Neuronal stem cell (in vitro differentiated cells): ENCODE measurements around the gene TMEM91.

Source experiments
- DNase-seq: peaks from one replicate; pipeline ENCODE4 v3.0.0-alpha.2; 2013; ENCODE audit warnings: low spot score
- H2AFZ ChIP-seq: one replicate; pipeline ENCODE4 v1.6.1; 2013; ENCODE audit warnings: mild to moderate bottlenecking, low read length, inconsistent platforms
- H2AK5ac ChIP-seq: 2 replicates; pipeline ENCODE4 v1.6.1; 2013; ENCODE audit warnings: low read depth, mild to moderate bottlenecking, inconsistent platforms, low read length, moderate library complexity, mixed read lengths
- H2BK120ac ChIP-seq: 2 replicates; pipeline ENCODE4 v1.6.1; 2013; ENCODE audit warnings: low read depth, mild to moderate bottlenecking, inconsistent platforms, low read length, moderate library complexity, mixed read lengths
- H2BK12ac ChIP-seq: one replicate; pipeline ENCODE4 v1.6.1; 2013; ENCODE audit warnings: low read length, inconsistent platforms
- H2BK15ac ChIP-seq: 2 replicates; pipeline ENCODE4 v1.6.1; 2013; ENCODE audit warnings: mild to moderate bottlenecking, low read length, inconsistent platforms, mixed read lengths
- H2BK5ac ChIP-seq: one replicate; pipeline ENCODE4 v1.6.1; 2013; ENCODE audit warnings: inconsistent platforms, mild to moderate bottlenecking, low read length, moderate library complexity
- H3K14ac ChIP-seq: one replicate; pipeline ENCODE4 v1.6.1; 2013; ENCODE audit warnings: low read length, inconsistent platforms
- H3K18ac ChIP-seq: 2 replicates; pipeline ENCODE4 v1.6.1; 2013; ENCODE audit warnings: low read length, inconsistent platforms
- H3K23ac ChIP-seq: 2 replicates; pipeline ENCODE4 v1.6.1; 2013; ENCODE audit warnings: low read depth, mild to moderate bottlenecking, mixed read lengths, low read length, inconsistent platforms; ENCODE audit not compliant: poor library complexity
- H3K27ac ChIP-seq: replicated peaks from 3 replicates; pipeline ENCODE4 v1.5.1; 2013; ENCODE audit warnings: low read length, inconsistent platforms
- H3K27me3 ChIP-seq, 3 experiments: 2 replicates each; pipeline ENCODE4 v1.6.1; 2013; ENCODE audit warnings: low read length in 3 of 3, mild to moderate bottlenecking in 2 of 3, inconsistent platforms in 1 of 3, low read depth in 1 of 3, mixed read lengths in 1 of 3, moderate library complexity in 1 of 3; ENCODE audit not compliant: control insufficient read depth in 3 of 3, insufficient read depth in 3 of 3
- H3K36me3 ChIP-seq, 2 donors: replicated peaks in 1 of 2; 2 replicates each; pipeline ENCODE4 v1.6.1; 2013; ENCODE audit warnings: low read length in 2 of 2; ENCODE audit not compliant: control insufficient read depth in 2 of 2, insufficient read depth in 2 of 2
- H3K4ac ChIP-seq: 2 replicates; pipeline ENCODE4 v1.6.1; 2013; ENCODE audit warnings: inconsistent platforms, mild to moderate bottlenecking, low read length, moderate library complexity
- H3K4me1 ChIP-seq, 2 donors: 1 replicate in 1 of 2; 2 replicates in 1 of 2; pipeline ENCODE4 v1.6.1; 2013; ENCODE audit warnings: low read length in 2 of 2, low read depth in 1 of 2; ENCODE audit not compliant: control insufficient read depth in 2 of 2, insufficient read depth in 1 of 2
- H3K4me2 ChIP-seq: one replicate; pipeline ENCODE4 v1.6.1; 2013; ENCODE audit warnings: mild to moderate bottlenecking, low read length, inconsistent platforms; ENCODE audit not compliant: insufficient read depth, poor library complexity, severe bottlenecking
- H3K4me3 ChIP-seq, 2 donors: 2 replicates each; pipeline ENCODE4 v1.5.1; 2013; ENCODE audit warnings: low read length in 2 of 2, mild to moderate bottlenecking in 2 of 2, inconsistent platforms in 1 of 2, moderate library complexity in 1 of 2
- H3K79me1 ChIP-seq: one replicate; pipeline ENCODE4 v1.6.1; 2013; ENCODE audit warnings: low read depth, mild to moderate bottlenecking, inconsistent platforms, low read length, moderate library complexity
- H3K9ac ChIP-seq: one replicate; pipeline ENCODE4 v1.6.1; 2013; ENCODE audit warnings: mild to moderate bottlenecking, low read depth, low read length, inconsistent platforms; ENCODE audit not compliant: poor library complexity
- H3K9me3 ChIP-seq, 2 donors: replicated peaks in 1 of 2; 2 replicates each; pipeline versions ENCODE3 to v1.6.1; 2013; ENCODE audit warnings: low read length in 2 of 2, mild to moderate bottlenecking in 2 of 2, inconsistent platforms in 1 of 2, low read depth in 1 of 2, mixed read lengths in 1 of 2, moderate library complexity in 1 of 2; ENCODE audit not compliant: control insufficient read depth in 2 of 2, insufficient read depth in 1 of 2
- H4K8ac ChIP-seq: one replicate; pipeline ENCODE4 v1.6.1; 2013; ENCODE audit warnings: low read depth, mild to moderate bottlenecking, inconsistent platforms, low read length, moderate library complexity
- H4K91ac ChIP-seq: one replicate; pipeline ENCODE4 v1.6.1; 2013; ENCODE audit warnings: low read length, low read depth, mild to moderate bottlenecking, inconsistent platforms; ENCODE audit not compliant: poor library complexity
- WGBS, 2 donors: extraction: QIAGEN DNeasy Blood & Tissue Kit; methylation state at CpG; one replicate each; pipeline ENCODE4 v1.1.7; 2013; ENCODE audit warnings: missing lambda C conversion rate in 2 of 2, mixed read lengths in 1 of 2; ENCODE audit not compliant: insufficient read length in 2 of 2, insufficient replicate concordance in 1 of 2; ENCODE audit errors: extremely low coverage in 2 of 2; 5-methylcytosine and 5-hydroxymethylcytosine counted together

The TMEM91 gene

DNA sequence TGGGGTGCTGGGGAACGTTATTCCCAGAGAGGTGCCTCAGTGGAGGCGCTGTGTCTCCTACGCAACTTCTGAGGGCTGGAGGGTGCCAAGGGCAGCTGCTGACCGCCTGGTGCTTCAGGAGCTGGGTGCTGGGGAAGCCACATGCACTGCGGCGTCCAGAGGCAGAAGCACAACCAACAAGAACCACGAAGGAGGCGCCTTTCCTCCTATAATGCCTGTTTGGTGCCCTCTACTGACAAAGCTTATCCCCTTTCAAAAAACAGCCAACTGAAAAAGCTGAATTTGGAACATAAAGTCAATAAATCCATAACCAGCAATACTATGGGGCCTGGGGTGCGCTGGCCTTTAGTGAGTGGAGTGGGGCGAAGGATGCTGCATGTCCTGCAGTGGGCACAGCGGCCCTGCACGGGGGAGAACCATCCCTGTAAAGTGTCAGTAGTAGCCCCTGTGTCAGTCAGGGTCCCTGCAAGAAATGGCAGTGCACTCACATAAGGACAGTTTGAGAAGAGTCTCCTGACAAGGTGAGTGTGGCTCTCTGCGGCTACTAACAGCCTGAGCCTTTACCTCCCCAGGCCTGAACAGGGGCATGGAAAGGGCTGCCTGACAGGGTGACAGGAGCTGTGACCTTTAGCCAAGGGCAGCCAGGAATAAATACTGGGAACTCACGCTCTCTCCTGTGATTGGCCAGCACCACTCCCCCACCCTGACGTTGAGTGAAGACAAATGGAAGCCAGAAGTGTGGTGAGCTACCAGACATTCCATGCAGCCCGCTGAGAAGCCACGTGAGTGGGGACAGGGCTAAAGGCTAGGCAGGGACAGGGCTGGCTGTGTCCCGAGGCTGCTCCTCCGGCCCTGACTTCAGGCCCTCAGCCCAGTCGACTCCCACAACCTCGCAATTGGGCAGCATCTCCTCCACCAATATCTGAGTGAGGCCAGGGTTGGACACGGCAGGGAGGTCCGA, 55.4 kb downstream of the TMEM91 start:
- no peak overlapping the region for H2BK15ac ChIP-seq
- H2AFZ ChIP-seq: no peak overlapping the region
- no peak overlapping the region for H2AK5ac ChIP-seq
- H3K23ac ChIP-seq: peak overlapping the region; percentile 25
- no peak overlapping the region for H3K4ac ChIP-seq
- peaks cover 5% of the 10 kb centered on the region for H3K79me1 ChIP-seq
- no peaks in the 10 kb centered on the region for H3K9me3 ChIP-seq
- no peak overlapping the region for H2BK120ac ChIP-seq
- no peak overlapping the region for H2BK5ac ChIP-seq
- H3K36me3 ChIP-seq: peaks cover 34 to 47% of the 10 kb centered on the region in 2 donors
- peaks cover 13 to 15% of the 10 kb centered on the region in 2 donors for H3K4me1 ChIP-seq
- no peak overlapping the region for H3K9ac ChIP-seq
- no peaks in the 10 kb centered on the region for H3K27me3 ChIP-seq
- peak overlapping the region in 1 of 2 donors; percentile 48 for H3K4me3 ChIP-seq
- no peak overlapping the region for H3K18ac ChIP-seq
- no peak overlapping the region for H2BK12ac ChIP-seq
- H3K27ac ChIP-seq: no peak overlapping the region
- no peak overlapping the region for H3K4me2 ChIP-seq
- no peak overlapping the region for H4K91ac ChIP-seq
- H3K14ac ChIP-seq: no peak overlapping the region
- no peak for DNase-seq
- H4K8ac ChIP-seq: no peak overlapping the region
- no CpG with 5 or more reads among the region's 23 CpGs for WGBS, 2 donors

- H3K14ac ChIP-seq: no peak overlapping the region
- H2AFZ ChIP-seq: no peak overlapping the region
- no peaks in the 10 kb centered on the region for H3K27me3 ChIP-seq
- peaks cover 3 to 4% of the 10 kb centered on the region in 2 donors for H3K4me1 ChIP-seq
- peaks cover 5% of the 10 kb centered on the region for H3K79me1 ChIP-seq
- WGBS, 2 donors: no CpG with 5 or more reads among the region's 18 CpGs
- H3K36me3 ChIP-seq: peaks cover 40 to 56% of the 10 kb centered on the region in 2 donors
- H2BK5ac ChIP-seq: peak overlapping the region; percentile 73
- DNase-seq: no peak
- no peak overlapping the region for H4K91ac ChIP-seq
- peak overlapping the region; percentile 27 for H3K23ac ChIP-seq
- no peak overlapping the region for H3K18ac ChIP-seq
- H2BK15ac ChIP-seq: no peak overlapping the region
- H3K4me2 ChIP-seq: no peak overlapping the region
- no peak overlapping the region for H3K9ac ChIP-seq
- no peak overlapping the region for H3K4ac ChIP-seq
- H3K27ac ChIP-seq: no peak overlapping the region
- H4K8ac ChIP-seq: no peak overlapping the region
- no peak overlapping the region for H2AK5ac ChIP-seq
- no peaks in the 10 kb centered on the region for H3K9me3 ChIP-seq
- H2BK12ac ChIP-seq: no peak overlapping the region
- peak overlapping the region; percentile 47 for H2BK120ac ChIP-seq
- no peak overlapping the region for H3K4me3 ChIP-seq
Observed at GRCh38 chr19:41433171-41433570, 56.8 kb downstream of the TMEM91 start.
